Erythroblast (primary cell): ENCODE results near the gene PRDM2.
"Not testable (repeated sequence)": the region's sequence is repeated elsewhere in the genome, so short reads cannot be mapped to it uniquely, and the experiment has no call there.

Experiments used
- DNase-seq, 2 experiments: peaks; one replicate each; lab custom pipeline; 2025; lab: John Stamatoyannopoulos, UW
- GATA1 ChIP-seq: IDR thresholded peaks from 2 replicates; pipeline ENCODE4 v1.6.1; 2011; ENCODE audit warnings: low read depth, mild to moderate bottlenecking, control low read depth, low read length, moderate library complexity
- POLR2A ChIP-seq: IDR thresholded peaks from 2 replicates; pipeline ENCODE4 v1.6.1; 2011; ENCODE audit warnings: mild to moderate bottlenecking, low read length

PRDM2 gene

DNA sequence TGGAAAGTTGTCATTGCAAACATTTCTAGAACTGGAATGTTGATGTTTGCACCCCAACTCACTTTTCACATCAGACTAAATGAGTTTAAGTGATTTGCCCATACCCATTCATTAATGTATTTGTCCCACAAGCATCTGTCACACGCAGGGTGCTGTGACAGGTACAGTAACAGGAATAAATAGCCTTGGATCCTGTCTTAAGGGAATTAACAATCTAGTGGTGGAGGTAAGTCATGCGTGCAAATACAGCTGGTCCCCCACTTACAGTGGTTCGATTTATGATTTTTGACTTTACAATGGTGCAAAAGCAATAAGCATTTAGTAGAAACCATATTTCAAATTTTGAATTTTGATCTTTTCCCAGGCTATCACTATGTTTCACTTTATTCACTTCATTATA lies 17.5 kb upstream of the PRDM2 start:
- no peak for DNase-seq
- no peak for TF ChIP-seq POLR2A
- no peak for TF ChIP-seq GATA1

DNA sequence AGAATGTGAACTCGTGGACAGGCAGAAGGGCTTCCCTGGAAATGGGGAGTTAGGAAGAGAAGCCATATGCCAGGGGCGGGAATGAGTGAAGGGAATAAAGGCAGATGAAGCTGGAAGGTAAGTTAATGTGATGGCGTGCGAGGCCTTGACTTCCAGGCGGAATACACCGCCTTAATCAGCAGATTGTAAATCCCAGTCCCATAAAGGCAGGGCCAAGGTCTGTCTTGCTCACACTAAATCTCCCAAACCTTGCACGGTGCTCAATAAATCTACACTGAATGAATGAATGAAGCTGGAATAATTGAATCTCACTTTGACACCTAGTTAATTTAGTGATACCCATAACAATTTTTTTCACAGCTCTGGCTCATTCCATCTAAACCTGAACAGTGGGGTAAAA lies 16.8 kb upstream of the PRDM2 start:
- TF ChIP-seq POLR2A = no peak
- no peak for TF ChIP-seq GATA1
- no peak for DNase-seq

DNA sequence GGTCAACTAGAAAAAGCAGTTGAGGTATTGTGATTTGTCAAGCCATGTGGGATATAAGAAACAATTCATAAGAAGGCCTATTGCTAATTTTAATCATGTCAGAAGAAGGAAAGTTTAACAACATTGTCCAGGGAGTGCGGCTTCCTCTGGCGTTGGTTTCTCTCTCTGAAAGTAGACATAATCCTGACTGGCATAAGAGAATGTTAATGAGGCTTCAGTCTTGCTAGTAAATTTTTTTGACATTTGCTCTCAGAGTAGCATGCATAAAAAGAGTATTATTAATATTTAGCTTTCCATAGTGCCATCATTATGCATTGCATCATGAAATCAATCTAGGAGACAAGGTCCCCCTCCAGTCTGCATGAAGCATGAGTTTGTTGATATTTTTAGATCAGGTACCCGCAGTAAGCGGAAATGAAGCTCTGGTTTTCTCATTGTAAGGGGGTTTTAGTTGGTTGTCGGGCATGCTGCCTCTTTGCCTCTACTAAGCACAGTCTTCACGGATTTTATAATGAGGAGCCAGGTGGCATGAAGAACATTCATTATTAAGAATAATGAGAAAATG lies 12.8 kb upstream of the PRDM2 start:
- no peak for DNase-seq
- no peak for TF ChIP-seq POLR2A
- no peak for TF ChIP-seq GATA1

DNA sequence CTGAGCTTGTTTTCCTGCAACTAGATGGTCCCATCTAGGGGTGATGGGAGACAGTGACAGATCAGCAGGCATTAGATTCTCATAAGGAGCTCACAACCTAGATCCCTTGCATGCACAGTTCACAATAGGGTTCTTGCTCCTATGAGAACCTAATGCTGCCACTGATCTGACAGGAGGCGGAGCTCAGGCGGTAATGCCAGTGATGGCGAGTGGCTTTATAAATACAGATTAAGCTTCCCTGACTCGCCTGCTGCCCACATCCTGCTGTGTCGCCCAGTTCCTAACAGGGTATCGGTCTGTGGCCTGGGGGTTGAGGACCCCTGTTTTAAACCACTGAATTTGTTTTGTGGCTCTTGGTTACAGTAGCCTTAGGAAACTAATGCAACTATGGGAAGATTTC lies 6.9 kb upstream of the PRDM2 start:
- not testable (repeated sequence) for DNase-seq

DNA sequence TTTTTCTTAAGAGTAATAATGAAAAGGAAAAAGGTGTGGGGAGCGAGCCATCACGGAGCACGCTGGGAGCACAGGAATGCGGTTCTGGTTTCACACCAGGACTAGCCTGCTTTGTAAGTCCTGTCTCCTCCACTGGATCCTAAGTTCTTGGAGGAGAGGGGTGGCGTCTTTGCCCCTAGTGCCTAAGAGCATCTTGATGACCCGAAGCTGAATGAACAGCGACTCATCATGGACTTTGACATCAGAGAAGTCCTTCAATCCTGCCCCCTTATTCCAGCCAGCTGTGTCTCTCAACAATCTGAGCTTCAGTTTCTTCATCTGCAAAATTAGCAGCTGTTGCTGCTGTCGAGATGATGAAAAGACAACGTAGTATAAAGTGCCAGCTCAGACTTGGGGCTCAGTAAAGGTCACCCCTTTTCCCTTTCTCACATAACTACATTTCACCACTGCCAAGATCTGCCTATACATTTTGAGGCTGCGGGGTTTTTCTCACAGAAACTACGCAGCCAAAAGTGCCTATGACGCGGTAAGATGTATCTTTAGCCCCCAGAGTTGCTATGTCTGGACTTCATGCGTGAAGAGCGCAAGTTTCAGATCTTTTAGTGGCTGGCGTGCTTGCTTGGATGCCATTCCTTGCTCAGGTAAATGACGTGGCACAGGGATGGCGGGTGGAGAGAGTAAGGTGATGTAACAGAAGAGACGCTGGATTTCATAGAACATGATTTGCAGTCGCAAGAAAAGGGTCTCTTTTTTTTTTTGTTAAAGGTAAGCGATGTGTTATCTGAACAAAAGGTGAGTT lies 4.9 kb upstream of the PRDM2 start:
- DNase-seq = no peak
- TF ChIP-seq POLR2A (no peak), GATA1 (no peak)

DNA sequence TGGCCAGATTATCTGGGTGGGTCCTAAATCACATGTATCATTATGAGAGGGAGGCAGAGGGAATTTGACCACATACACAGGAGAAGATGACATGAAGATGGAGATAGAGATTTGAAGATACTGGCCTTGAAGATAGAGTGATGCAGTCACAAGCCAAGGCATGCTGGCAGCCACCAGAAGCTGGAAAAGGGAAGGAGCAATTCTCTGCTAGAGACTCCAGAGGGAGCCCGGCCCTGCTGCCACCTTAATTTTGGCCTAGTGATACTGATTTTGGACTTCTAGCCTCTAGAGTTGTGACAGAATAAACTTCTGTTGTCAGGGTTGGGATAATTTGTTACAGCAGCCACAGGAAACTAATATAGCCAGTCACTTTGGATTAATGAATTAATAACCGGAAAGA lies 2.2 kb upstream of the PRDM2 start:
- TF ChIP-seq GATA1 = no peak
- no peak for TF ChIP-seq POLR2A
- DNase-seq = no peak

DNA sequence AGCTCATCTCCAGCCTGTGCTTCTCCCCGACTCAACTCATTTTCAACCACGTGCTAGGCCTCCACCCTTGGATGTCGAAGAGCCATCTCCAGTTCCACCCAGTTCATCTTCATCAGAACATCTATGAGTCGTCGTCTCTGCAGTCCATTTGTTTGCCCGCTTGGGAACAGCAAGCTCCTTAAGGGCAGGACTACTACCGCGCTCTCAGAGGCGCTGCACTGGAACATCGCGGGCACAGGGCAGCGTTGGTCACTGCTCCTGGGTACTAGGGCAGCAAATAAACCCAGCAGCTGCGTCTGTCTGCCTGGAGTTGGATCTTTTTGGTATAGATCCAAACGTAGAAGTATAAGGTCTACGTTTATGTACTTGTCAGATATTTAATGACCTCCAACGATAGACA lies 478 bp upstream of the PRDM2 start:
- TF ChIP-seq GATA1 (no peak), POLR2A (no peak)
- DNase-seq = peak; percentile 41 to 50

DNA sequence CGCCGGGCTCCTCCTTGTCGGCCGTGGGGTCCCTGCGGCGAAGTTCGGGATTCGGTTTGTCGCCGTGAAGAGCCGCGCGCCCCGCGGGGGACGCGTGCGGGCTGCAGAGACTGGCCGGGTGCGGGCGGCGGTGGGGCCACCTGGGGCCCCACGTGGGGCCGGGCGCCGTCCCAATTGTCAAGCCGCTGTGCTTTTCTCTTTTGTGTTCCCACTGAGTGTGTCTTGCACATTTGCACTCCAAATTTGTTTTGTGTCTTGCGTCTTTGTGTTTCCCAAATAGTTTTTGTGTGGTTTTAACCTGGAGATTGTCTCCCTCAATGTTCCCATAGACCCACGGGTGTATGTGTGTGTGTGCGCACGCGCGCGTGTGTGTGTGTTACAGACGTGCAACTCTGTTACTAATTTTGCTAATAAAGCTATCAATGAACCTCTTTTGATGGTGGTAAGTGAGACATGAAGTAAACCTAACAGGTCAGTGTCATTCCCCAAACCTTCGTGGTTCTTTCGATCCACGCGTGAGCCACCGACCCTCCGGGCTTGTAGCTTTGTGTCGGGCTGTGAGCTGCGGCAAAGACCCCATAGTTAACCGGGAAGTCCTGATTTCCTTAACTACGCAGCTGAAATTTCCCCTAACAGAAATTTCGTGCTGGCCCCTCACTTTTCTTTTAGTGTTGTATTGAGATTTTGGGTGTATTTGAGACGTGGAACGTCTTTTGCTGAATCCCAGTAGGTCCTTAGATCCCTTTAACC lies 708 bp downstream of the PRDM2 start:
- DNase-seq = peak; percentile 67 to 69
- TF ChIP-seq POLR2A (no peak), GATA1 (no peak)

DNA sequence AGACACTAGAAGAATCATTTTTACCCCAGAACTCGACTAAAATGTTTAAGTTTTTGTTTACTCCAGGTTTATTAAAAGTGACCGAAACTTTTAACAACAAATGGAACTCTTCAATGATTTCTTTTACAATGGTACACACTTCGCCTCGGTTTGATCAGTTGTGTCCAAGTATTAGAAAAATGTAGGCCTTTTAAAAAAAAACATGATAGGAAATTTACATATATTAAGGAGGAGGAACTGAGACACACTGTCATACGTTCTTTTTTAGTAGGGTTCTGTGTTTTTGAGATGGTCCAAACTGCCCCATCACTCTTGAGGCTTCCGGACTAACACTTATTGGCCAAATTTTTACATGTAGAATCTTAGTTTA lies 1.3 kb downstream of the PRDM2 start:
- no peak for DNase-seq
- TF ChIP-seq GATA1 (no peak), POLR2A (no peak)

DNA sequence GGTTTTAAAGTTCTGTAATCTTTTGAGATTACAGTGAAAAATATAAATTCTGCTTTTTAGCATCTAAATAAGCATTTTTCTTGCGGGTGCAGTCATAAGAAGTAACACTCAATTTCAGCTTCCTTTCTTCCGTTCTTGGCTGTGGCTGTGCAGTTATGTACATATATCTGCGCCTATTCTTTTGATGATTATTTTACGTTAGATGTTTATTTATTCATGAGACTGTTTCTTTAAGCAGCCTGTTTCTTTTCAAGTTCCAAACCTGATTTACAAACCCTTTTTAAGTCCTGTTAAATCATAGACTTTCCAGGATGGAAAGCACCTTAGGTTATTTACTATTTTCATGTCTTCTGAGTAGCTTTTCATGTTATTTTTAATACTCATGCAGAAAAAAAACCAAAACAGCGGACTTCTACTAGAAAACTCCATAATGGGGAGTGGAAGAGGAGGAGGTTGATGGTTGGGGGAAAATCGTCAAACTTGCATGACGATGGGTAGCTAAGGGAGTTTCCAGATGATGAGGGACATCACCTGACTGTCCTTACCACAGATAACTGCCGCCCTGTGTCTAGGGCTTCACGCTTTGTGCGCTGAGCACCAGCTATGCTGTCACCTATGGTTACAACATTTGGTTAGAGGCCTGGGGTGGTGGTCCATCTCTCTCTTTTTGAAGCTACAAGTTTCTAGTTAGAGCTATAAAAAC lies 2.6 kb downstream of the PRDM2 start:
- no peak for DNase-seq
- no peak for TF ChIP-seq GATA1
- TF ChIP-seq POLR2A = no peak

DNA sequence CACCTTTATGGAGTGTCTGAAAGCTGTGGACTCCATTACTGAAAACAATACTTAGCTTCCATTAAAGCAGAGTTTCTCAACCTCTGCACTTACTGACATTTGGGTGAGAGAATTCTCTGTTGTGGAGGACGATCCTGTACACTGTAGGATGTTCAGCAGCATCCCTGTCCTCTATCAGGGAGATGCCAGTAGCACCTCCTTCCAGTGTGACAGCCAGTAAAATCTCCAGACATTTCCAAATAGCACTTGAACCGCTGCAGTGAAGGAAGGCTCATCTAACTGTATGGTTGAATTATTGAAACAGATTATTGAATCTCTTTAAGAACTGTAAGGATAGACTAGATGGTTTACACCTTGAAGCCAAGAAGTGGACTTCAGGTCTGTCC lies 3.1 kb downstream of the PRDM2 start:
- TF ChIP-seq GATA1 = no peak
- no peak for TF ChIP-seq POLR2A
- DNase-seq = no peak

DNA sequence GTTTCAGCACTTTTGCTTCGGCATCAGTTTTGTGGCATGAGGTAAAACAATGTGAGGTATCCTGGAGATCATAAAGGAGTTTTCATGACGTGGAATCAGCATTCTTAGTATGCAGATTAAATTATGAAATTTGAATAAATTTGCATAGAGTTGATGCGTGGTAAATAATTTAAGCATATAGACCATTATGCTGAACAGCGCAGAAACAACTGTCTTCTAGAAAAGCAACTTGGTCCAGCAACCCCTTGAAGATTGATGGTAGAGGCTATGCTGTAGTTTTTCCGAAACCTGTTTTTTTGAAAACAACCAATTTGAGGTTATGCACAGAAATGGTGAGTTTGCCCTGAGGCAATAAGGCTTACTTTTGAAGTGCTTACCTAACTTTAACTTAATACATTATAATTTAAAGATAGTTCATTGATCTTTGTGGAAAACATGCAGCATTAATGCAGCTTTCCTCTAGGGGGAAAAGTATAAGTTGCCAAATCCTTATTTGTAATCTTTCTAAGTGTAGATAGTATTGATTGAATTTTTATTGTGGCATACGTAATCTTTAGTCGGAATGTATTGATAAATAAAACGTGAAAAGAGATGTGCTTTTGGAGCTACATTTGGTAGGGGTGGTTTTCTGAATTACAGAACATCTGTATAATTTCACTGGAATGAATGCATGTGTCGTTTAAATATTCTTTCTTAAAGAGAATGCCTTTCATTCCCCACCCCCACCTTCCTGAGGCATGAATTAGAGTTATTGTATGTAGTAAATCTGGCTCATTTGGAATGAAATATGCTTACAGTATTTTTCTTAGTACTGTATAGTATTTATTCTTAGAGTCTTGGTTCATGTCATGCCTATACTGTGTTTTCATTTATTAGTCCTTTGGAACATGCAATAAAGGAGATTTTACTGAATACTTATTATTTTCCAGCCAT lies 3.8 kb downstream of the PRDM2 start:
- TF ChIP-seq GATA1 (no peak), POLR2A (no peak)
- DNase-seq = no peak

DNA sequence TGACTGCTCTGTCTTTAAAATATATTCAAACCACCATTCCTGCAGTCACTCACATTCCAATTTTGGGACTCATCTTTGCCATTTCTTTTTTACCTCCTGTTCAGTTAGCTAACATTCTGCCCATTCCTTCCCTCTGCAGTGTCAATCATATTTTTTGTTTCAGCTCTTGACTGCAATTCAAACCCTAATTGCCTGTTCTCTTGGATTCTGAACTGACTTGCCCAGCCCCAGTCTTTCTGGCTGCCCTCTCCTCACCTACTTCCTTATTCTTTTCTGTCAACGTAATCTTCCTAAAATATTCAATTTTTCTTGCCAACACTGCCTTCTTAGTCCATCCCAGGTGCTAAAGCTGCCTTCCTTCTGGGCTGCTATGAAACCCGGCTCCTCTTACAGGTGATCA lies 6.1 kb downstream of the PRDM2 start:
- no peak for DNase-seq
- no peak for TF ChIP-seq GATA1
- TF ChIP-seq POLR2A = no peak

DNA sequence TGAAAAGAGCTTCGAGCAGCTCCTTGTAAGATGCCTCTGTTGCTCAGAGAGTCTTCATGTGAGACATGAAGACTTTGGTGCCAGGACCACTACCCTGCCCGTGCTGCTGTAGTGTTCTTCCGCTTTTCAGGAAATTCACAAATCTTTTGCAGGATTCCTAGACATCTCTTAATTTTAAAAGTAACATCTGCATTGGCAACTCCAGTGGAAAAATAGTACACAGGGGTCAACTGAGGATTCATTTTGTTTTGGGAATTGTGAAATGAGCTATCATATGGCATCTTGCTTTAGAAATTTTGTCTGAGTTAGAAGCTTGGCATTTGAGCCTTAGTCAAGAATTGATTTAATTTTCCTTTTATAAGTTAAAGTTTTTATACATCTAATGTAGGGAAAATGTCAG lies 7.2 kb downstream of the PRDM2 start:
- no peak for DNase-seq
- TF ChIP-seq GATA1 (no peak), POLR2A (no peak)
